GM18505 (cell line): ENCODE measurements around the gene ZNF438.
"Not testable (repeated sequence)": the region's sequence is repeated elsewhere in the genome, so short reads cannot be mapped to it uniquely, and the experiment has no call there.

Source experiments
- ATAC-seq: cut with Tn5 transposase; IDR thresholded peaks from one replicate; pipeline ENCODE4 v1.9.1; 2021; ENCODE audit not compliant: unreplicated experiment
- POLR2A ChIP-seq: IDR thresholded peaks from 4 replicates; pipeline ENCODE4 v1.6.1; 2011; ENCODE audit warnings: borderline replicate concordance; ENCODE audit not compliant: insufficient read depth, insufficient read length; ENCODE audit errors: extremely low read depth

The ZNF438 gene

GRCh38 chr10:30911303-30911863, 120.3 kb downstream of the ZNF438 start:
- no peak for ATAC-seq
- TF ChIP-seq POLR2A, result no peak

GRCh38 chr10:30903397-30904138, 128.1 kb downstream of the ZNF438 start:
- no peak for TF ChIP-seq POLR2A
- ATAC-seq, result no peak

- no peak for TF ChIP-seq POLR2A
- no peak for ATAC-seq
Observed at GRCh38 chr10:30902621-30903396, 128.9 kb downstream of the ZNF438 start.

GRCh38 chr10:30901487-30901886, 130.2 kb downstream of the ZNF438 start:
- not testable (repeated sequence) for ATAC-seq

- ATAC-seq, result no peak
- TF ChIP-seq POLR2A, result no peak
Observed at GRCh38 chr10:30898964-30899363, 132.7 kb downstream of the ZNF438 start.

- ATAC-seq, result no peak
- no peak for TF ChIP-seq POLR2A
Observed at GRCh38 chr10:30897547-30897946, 134.1 kb downstream of the ZNF438 start.

GRCh38 chr10:30897048-30897447, 134.6 kb downstream of the ZNF438 start:
- ATAC-seq, result no peak
- TF ChIP-seq POLR2A, result no peak

GRCh38 chr10:30894221-30894620, 137.4 kb downstream of the ZNF438 start:
- no peak for ATAC-seq
- no peak for TF ChIP-seq POLR2A

GRCh38 chr10:30893208-30893607, 138.5 kb downstream of the ZNF438 start:
- no peak for ATAC-seq
- no peak for TF ChIP-seq POLR2A

- ATAC-seq, result no peak
- no peak for TF ChIP-seq POLR2A
Observed at GRCh38 chr10:30887839-30888238, 143.8 kb downstream of the ZNF438 start.

- no peak for TF ChIP-seq POLR2A
- no peak for ATAC-seq
Observed at GRCh38 chr10:30885423-30885822, 146.2 kb downstream of the ZNF438 start.

- no peak for ATAC-seq
- TF ChIP-seq POLR2A, result no peak
Observed at GRCh38 chr10:30883751-30884150, 147.9 kb downstream of the ZNF438 start.

GRCh38 chr10:30883116-30883515, 148.5 kb downstream of the ZNF438 start:
- no peak for ATAC-seq

GRCh38 chr10:30882281-30882680, 149.4 kb downstream of the ZNF438 start:
- no peak for ATAC-seq
- no peak for TF ChIP-seq POLR2A

More at GRCh38 chr10:30883116-30883515, 148.5 kb downstream of the ZNF438 start:
- no peak for TF ChIP-seq POLR2A
